ENCODE data around the gene DGCR2.

DNA sequence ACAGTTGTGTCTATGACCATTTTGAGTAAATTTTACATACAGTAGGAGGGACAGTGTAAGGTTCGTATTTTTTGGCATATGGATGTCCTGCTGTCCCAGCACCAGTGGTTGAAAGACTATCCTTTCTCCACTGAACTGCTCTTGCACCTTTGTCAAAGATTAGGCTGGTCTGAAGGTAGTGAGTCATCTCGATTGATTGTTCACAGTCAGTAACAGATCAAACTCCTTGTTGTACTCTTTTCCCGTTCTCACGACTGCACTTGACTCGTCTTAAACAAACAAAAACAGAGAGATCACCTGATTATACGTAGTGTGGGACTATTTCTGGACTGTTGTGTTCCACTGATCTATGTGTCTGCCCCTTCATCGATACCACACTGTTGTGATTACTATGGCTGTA, 77.1 kb downstream of the DGCR2 start:
- TF ChIP-seq POLR2AphosphoS5 (IDR thresholded peaks at IDR 0.05; ENCODE audit: low read depth) (no peak), EZH2phosphoT487 (IDR thresholded peaks at IDR 0.05; ENCODE audit: unreplicated experiment) (no peak)

Data from GM23338 (cell line).